GM18870 (cell line): Measurements from ENCODE around the gene ZC3H11A.
"Not testable (repeated sequence)": the region's sequence is repeated elsewhere in the genome, so short reads cannot be mapped to it uniquely, and the experiment has no call there.

ENCODE experiments used
- ATAC-seq: cut with Tn5 transposase; IDR thresholded peaks from one replicate; pipeline ENCODE4 v1.9.1; 2021; ENCODE audit warnings: moderate library complexity; ENCODE audit not compliant: unreplicated experiment

ZC3H11A gene

DNA sequence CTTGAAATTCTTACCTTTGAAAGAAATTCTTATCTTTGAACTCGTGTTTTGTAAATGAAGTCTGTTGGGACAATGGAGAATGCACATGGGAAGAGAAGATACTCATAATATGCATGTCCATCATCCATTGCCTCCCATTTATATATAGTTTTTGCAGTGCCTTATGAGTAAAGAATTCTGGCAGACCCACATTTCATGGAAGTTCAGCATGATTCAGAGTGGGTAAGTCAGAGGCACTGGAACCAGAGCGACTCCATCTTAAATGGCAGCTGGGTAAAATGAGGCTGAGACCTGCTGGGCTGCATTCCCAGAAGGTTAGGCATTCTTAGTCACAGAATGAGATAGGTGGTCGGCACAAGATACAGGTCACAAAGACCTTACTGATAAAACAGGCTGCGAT lies 16.6 kb upstream of the ZC3H11A start:
- no peak for ATAC-seq

DNA sequence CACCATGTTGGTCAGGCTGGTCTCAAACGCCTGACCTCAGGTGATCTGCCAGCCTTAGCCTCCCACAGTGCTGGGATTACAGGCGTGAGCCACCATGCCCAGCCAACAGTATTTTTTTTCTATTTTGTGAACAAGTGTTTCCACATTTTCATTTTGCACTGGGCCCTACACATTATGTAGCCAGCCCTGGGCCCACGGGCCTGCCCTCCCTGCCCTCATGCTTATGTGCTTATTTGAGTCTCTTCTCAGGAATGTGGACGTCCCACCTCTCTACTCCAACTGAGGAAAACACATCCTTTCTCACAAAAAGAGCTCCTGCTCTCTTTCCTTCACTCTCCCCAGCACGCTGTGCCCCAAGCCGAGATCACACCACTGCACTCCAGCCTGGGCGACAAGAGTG lies 13.5 kb upstream of the ZC3H11A start:
- ATAC-seq, result no peak

DNA sequence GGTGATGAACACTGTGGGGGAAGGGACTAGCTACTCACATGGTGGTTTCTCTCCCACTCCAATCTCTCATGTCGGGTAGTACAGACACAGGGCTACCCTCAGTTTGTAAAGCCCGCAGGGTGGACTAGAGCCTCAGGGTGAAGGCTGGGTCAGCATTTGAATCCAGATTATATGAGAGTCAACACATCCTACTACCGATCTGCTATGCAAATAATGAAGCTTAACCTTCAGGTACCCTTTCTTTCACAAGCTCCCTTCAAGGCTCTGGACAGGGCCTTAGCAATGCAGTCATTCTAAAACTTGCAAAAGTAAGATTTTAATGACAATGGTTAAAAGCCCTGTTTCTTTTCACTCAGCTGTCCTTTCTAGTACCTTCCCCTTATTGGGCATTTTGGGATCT lies 5.5 kb upstream of the ZC3H11A start:
- ATAC-seq, result no peak

DNA sequence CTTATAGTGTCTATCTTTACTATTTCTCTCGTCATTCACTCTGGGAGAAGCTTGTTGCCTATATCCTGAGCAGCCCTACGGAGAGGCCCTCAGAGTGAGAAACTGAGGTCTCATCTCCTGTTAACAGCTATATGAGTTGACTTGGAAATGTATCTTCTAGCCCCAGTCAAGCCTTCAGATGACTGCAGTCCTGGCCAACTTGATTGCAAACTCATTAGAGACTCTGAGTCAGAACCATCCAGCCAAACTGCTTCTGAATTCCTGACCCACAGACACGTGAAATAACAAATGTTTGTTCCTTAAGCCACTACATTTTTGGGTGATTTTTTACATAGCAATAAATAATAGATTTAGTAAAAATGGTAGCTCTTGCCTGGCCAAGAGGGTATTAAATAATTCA lies 3.9 kb upstream of the ZC3H11A start:
- ATAC-seq, result no peak

DNA sequence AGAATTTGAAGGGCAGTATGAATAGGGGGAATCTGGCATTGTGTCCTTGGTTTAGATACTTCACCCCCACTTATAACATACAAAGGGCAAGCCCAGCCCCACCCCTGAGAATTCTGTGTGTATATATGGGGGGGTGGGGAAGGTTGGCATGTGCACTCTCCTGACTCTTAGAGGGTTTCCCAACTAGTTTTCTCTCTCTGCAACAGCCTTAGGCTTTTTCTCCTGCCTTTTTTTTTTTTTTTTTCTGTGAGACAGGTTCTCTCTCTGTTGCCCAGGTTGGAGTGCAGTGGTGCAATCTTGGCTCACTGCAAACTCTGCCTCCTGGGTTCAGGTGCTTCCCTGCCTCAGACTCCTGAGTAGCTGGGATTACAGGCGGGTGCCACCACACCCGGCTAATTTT lies 2.9 kb upstream of the ZC3H11A start:
- no peak for ATAC-seq

DNA sequence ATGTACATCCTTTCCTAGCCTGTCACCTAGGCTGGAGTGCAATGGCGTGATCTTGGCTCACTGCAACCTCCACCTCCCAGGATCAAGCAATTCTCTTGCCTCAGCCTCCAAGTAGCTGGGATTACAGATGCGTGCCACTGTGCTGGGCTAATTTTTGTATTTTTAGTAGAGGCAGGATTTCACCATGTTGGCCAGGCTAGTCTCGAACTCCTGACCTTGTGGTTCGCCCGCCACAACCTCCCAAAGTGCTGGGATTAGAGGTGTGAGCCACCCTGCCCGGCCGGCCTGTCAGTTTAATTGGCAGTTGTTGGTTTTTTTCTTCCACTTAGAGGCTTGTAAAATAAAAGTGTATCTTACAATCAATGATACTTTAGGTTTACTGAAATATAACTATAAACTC lies 1.9 kb upstream of the ZC3H11A start:
- ATAC-seq, result not testable (repeated sequence)

DNA sequence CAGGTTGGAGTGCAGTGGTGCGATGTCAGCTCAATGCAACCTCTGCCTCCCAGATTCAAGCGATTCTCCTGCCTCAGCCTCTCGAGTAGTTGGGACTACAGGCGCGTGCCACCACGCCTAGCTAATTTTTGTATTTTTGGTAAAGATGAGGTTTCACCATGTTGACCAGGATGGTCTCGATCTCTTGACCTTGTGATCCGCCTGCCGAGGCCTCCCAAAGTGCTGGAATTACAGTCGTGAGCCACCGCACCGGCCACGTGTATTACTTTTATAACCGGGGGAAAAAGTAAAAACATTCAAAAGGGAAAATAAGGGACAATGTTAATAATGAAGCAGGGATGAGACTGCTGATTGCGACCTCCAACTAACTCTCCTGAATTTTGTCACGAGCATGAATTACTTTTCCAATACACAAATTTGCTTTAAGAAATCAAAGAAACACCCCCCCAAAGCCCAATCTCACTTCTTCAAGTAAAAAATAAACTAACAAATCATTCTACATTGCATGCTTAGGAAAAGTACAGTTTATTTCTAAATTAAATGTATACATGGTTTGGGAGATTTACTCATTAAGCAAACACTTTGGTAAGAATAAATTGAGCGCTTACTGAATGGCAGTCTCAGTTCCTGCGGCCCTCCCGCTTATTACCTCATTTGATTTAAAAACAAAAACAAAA lies 521 bp upstream of the ZC3H11A start:
- ATAC-seq, result no peak

DNA sequence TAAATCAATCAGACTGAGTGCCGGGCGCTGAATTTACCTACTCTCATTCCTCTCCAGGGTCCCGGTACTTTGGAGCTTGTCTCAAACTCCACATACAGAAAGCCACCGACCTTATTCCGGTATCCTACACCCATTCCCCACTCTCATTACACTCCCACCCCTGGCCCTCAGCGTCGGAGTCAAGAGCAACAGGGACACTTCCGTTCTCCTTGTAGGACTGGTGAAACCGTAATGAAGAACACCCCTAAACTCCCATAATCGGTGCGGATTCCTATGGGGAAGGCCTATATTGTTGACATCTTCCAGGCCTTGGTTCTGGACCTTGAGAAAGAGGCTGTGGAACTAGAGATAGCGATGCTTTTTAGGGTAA lies 798 bp downstream of the ZC3H11A start:
- no peak for ATAC-seq

DNA sequence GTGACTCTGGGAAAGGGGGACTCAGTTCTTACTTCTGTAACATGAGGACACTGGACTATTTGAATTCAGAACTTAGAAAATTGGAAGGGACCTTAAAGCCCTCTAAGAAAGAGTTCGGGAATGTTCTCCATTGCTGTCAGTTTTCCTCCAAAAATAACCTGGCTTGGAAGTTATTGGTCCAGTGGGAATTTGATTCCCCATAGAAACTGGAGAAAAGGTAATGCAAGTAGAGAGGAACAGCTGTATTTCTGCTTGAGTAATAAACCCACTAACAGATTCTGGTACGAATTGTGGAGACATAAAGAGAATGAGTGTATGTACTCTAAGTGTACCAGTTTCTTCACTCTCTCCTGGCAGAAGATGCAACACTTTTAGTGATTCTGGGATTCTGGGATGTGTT lies 1.8 kb downstream of the ZC3H11A start:
- no peak for ATAC-seq

DNA sequence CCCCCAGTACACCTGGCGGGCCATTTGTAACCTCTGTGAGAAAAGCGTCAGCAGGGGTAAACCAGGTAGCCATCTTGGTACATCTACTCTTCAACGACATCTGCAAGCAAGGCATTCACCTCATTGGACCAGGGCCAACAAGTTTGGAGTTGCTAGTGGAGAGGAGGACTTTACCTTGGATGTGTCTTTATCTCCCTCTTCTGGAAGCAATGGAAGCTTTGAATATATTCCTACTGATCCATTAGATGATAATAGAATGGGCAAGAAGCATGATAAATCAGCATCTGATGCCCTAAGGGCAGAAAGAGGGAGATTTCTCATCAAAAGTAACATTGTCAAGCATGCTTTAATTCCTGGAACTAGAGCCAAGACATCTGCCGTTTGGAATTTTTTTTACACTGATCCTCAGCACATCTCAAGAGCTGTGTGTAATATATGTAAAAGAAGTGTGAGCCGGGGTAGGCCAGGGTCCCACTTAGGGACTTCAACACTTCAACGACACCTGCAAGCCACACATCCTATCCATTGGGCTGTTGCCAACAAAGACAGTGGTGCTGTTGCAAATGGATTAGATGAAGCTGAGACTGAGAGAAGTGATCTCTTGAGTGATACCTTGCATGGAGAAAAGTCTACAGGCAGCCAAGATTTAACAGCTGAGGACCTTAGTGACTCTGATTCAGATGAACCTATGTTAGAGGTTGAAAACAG lies 2.7 kb downstream of the ZC3H11A start:
- ATAC-seq, result no peak

DNA sequence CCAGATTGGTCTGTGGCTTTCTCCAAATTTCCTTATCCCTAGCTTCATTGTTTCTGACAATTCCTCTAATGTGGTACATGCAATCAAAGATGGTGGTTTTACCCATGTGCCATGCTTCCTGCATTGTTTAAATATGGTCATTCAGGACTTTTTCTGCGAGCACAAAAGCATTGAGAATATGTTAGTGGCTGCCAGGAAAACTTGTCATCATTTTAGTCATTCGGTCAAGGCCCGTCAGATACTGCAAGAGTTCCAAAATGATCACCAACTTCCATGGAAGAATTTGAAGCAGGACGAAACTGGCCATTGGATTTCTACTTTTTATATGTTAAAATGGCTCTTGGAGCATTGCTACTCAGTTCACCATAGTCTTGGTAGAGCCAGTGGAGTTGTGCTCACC lies 3.7 kb downstream of the ZC3H11A start:
- no peak for ATAC-seq

DNA sequence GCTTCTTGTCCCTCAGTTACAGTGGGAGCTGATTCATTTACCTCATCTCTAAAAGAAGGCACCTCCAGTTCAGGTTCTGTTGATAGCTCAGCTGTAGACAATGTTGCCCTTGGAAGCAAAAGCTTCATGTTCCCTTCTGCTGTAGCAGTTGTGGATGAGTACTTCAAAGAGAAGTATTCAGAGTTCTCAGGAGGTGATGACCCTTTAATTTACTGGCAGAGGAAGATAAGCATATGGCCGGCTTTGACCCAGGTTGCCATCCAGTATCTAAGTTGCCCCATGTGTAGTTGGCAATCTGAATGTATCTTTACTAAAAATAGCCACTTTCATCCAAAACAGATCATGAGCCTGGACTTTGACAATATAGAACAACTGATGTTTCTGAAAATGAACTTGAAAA lies 4.5 kb downstream of the ZC3H11A start:
- ATAC-seq, result no peak

DNA sequence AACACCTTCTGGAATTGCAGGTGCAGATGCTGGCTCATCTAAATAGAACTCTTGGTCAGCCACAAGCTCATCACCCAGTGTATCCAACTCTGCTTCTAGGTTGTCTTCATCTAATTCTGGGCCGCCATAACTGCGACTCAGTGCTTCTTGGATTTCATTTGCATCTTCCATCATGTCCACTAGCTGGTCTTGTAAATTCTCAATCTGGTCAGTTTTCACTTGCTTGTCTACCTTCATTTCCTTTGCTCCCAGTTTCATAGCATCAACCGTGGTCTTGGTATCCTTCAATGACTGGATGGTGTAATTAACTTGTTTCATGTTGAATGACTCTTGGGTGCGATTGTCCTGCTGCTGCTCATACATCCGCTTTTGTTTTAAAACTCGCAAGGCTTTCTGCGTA lies 10.3 kb downstream of the ZC3H11A start:
- ATAC-seq, result no peak

DNA sequence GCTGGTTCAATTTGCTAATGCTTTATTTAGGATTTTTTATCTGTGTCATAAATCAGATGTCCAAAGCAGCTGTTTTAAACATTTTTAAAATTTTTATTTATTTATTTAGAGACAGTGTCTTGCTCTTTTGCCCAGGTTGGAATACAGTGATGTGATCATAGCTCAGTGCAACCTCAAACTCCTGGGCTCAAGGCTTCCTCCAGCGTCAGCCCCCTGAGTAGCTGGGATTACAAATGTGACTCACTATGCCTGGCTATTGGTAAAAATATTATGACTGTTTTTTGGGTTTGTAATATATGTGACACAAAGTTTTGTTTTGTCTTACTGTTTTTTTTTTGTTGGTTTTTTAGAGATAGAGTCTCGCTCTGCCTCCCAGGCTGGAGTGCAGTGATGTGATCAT lies 11.8 kb downstream of the ZC3H11A start:
- ATAC-seq, result no peak

DNA sequence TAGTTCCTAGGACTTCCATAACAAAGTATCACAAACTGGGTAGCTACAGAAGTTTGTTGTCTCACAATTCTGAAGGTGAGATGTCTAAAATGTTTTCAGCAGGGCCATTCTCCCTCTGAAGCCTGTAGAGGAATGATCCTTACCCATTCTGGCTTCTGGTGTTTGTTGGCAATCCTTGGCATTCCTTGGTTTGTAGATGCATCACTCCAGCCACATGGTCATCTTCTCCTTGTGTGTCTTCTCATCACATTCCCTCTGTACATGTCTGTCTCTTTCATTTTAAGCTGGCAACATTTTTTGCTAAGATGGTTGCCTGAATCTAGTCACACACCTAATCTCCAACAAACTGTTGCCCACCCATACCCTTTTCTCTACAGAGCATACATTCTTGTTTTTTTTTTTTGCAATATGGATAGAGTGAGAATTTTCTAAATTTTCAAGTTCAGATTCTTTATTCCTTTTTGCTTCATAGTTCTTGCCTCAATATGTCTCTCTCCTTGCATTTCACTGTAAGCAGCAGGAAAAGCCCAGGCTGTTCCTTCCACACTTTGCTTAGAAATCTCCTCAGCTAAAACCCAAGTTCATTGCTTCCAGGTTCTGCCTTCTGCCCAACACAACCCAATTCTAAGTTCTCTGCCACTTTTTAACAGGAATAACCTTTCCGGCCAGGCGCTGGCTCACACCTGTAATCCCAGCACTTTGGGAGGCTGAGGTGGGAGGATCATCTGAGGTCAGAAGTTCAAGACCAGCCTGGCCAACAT lies 18.3 kb downstream of the ZC3H11A start:
- no peak for ATAC-seq

DNA sequence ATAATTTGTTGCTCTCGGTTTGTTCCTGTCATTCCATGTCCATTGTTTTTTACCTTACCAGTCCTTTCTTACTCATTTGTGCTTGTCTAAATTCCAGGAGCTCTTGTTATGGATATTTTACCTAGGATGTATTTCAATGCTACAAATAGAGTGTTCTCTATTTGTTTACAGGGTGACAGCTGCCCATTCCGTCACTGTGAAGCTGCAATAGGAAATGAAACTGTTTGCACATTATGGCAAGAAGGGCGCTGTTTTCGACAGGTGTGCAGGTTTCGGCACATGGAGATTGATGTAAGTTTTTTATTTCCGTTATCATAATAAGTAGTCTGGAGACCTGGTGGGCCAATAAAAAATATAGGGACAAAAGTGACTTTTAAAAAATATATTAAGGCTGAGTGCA lies 23.0 kb downstream of the ZC3H11A start:
- ATAC-seq, result no peak

DNA sequence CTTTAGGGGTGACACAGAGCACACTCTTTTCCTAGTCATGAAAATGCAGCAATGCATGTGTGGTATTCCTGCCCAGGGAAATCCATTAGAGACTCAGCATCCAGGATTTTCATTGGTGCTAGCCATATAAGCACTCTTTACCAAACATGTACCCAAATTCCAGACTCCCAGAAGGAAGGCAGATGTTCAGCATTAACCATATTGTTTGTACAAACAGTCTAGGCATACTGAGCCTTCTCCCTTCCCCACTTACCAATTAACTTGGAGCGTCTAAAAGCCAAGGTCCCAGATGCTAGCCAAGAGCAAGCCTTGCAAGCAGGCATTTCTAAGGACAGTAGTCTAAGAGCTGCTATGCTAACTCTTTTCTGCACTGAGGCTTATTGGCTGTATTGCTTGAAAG lies 27.9 kb downstream of the ZC3H11A start:
- ATAC-seq, result no peak

DNA sequence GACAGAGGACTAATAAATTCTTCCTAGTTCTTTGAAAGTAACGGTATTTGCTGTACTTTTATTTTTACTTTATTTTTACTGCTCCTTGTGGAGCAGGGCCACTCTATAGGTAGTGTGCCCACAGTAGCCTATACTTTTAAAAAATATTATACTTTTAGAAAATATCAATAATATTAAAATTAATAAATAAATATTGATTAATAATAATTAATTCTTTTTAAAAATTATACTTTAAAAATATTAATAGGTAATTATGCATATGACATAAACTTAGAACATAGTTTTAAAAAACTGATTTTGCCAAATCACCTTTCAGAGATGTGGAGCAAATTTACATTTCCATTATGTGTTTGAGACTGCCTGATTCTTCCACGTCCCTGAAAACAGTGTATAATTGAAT lies 30.8 kb downstream of the ZC3H11A start:
- ATAC-seq, result no peak

DNA sequence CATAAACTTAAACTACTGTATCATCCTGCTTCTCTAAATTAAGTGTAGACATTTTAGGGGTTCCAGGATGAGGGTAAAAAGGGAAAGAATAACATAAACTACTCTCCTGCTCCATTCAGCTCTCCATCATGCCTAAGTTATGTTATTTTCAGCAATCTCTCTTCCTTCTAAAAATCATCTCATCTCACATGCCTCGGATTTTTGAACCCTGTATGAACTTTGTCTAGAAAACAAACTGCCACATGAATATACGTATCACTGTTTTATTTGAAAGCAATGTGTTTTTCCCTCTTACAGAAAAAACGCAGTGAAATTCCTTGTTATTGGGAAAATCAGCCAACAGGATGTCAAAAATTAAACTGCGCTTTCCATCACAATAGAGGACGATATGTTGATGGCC lies 32.6 kb downstream of the ZC3H11A start:
- ATAC-seq, result no peak

DNA sequence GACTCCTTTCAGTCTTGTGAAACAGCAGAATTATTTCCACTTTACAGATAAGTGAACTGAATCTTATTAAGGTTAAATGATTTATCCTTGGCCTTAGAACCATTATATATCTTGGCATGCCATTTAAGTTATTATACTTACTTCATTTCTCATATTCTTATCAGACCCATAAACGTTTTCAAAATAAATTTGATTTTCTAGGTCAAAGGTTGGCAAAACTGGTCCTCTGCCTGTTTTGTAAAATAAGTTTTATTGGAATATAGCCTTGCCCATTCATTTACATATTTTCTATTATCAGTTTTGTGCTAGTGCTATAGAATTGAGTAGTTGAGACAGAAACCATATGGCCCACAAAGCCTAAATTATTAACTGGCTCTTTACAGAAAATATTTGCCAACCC lies 33.1 kb downstream of the ZC3H11A start:
- no peak for ATAC-seq

DNA sequence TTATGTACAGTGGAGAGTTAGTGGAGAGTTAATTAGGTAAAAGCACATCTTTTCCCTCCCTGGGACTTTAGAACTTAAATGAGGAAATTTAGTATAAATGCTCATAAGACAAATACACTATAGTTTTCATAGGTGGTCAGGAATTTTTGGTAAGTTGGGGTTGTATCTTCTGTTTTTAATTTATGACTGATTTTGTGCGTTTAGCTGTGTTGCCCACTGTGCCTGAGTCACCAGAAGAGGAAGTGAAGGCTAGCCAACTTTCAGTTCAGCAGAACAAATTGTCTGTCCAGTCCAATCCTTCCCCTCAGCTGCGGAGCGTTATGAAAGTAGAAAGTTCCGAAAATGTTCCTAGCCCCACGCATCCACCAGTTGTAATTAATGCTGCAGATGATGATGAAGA lies 33.8 kb downstream of the ZC3H11A start:
- ATAC-seq, result not testable (repeated sequence)

DNA sequence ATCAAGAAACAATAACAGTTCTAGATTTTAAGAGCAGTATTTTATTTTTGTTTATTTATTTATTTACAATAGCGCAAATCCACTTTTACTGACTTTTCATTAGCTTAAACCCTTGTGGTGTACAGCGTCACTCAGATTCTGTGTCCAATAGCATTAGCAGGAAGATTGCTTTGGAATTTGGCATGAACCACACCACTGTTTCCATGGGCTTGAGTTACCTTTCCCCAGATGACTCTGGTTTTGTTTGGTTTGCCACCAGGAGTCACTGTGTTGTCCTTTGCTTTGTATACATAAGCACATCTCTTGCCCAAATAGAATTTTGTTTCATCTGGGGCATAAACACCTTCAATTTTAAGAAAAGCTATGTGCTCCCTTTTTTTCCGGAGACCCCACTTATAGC lies 40.1 kb downstream of the ZC3H11A start:
- no peak for ATAC-seq
